HEK293 (cell line): ENCODE results near the gene GTPBP4.

Experiments used
- CTCF ChIA-PET: fragments of 350-600 bp; formaldehyde crosslinking; extraction: SDS; loops from one replicate; lab custom pipeline; 2021; ENCODE audit warnings: antibody characterized with exemption; lab: Yijun Ruan, JAX
- POLR2A ChIA-PET: fragments of 300-600 bp; formaldehyde crosslinking; extraction: SDS; loops from one replicate; lab custom pipeline; 2020; ENCODE audit warnings: antibody characterized with exemption, inconsistent platforms; lab: Yijun Ruan, JAX
- H3K27ac ChIP-seq: fragments of 200-500 bp; sonication (Bioruptor generic); 2 replicates; pipeline ENCODE4 v1.5.1; 2014; ENCODE audit warnings: low read depth, low read length, control low read depth, inconsistent platforms; ENCODE audit errors: extremely low read depth
- H3K36me3 ChIP-seq, 2 experiments: fragments of 200-500 bp in 1 of 2; sonication (Bioruptor generic) in 1 of 2; 1 replicate in 1 of 2; 2 replicates in 1 of 2; pipeline ENCODE4 v1.5.1; 2014 to 2017; ENCODE audit warnings: inconsistent platforms in 2 of 2, low read length in 2 of 2; ENCODE audit not compliant: control insufficient read depth in 2 of 2, insufficient read depth in 1 of 2
- H3K4me1 ChIP-seq: fragments of 200-500 bp; sonication (Bioruptor generic); 2 replicates; pipeline ENCODE4 v1.5.1; 2014; ENCODE audit warnings: mild to moderate bottlenecking, low read length, inconsistent platforms; ENCODE audit not compliant: control insufficient read depth, insufficient read depth
- H3K4me3 ChIP-seq: 2 replicates; pipeline ENCODE4 v1.5.1; 2011; ENCODE audit warnings: low read depth, mild to moderate bottlenecking, control low read depth, low read length, moderate library complexity
- H3K9me3 ChIP-seq: fragments of 200-500 bp; sonication (Bioruptor generic); 2 replicates; pipeline ENCODE4 v1.5.1; 2014; ENCODE audit warnings: low read depth, low read length, inconsistent platforms; ENCODE audit not compliant: control insufficient read depth, insufficient read depth
- ATF2 ChIP-seq: fragments of 450-650 bp; formaldehyde crosslinking; IDR thresholded peaks from 2 replicates; pipeline ENCODE4 v1.5.1; 2016; ENCODE audit warnings: missing biosample characterization, missing genetic modification characterization, low read depth
- BCL11B ChIP-seq: fragments of 450-650 bp; formaldehyde crosslinking; IDR thresholded peaks from 2 replicates; pipeline ENCODE4 v1.5.1; 2016; ENCODE audit warnings: low read depth, missing biosample characterization, missing genetic modification characterization
- CTCF ChIP-seq: fragments of 450-650 bp; formaldehyde crosslinking; IDR thresholded peaks from 2 replicates; pipeline ENCODE4 v1.5.1; 2016; ENCODE audit warnings: missing biosample characterization, missing genetic modification characterization
- KLF1 ChIP-seq: fragments of 450-650 bp; formaldehyde crosslinking; IDR thresholded peaks from 2 replicates; pipeline ENCODE4 v1.5.1; 2016; ENCODE audit warnings: missing biosample characterization, missing genetic modification characterization
- KLF8 ChIP-seq: fragments of 450-650 bp; formaldehyde crosslinking; IDR thresholded peaks from 2 replicates; pipeline ENCODE4 v1.5.1; 2016; ENCODE audit warnings: missing biosample characterization, missing genetic modification characterization
- MZF1 ChIP-seq: fragments of 450-650 bp; formaldehyde crosslinking; IDR thresholded peaks from 2 replicates; pipeline ENCODE4 v1.5.1; 2017; ENCODE audit warnings: missing biosample characterization, missing genetic modification characterization, borderline replicate concordance
- RBAK ChIP-seq: fragments of 450-650 bp; formaldehyde crosslinking; IDR thresholded peaks from 2 replicates; pipeline ENCODE4 v1.5.1; 2016; ENCODE audit warnings: missing biosample characterization, missing genetic modification characterization
- REST ChIP-seq: fragments of 450-650 bp; formaldehyde crosslinking; IDR thresholded peaks from 2 replicates; pipeline ENCODE4 v1.5.1; 2016; ENCODE audit warnings: missing biosample characterization, missing genetic modification characterization
- TCF7L2 ChIP-seq: IDR thresholded peaks from 2 replicates; pipeline ENCODE4 v1.6.1; 2011; ENCODE audit warnings: low read depth, mild to moderate bottlenecking, inconsistent platforms, low read length, moderate library complexity, borderline replicate concordance
- ZBTB6 ChIP-seq: fragments of 450-650 bp; formaldehyde crosslinking; IDR thresholded peaks from 2 replicates; pipeline ENCODE4 v1.5.1; 2017; ENCODE audit warnings: missing biosample characterization, missing genetic modification characterization
- ZFHX2 ChIP-seq: fragments of 450-650 bp; formaldehyde crosslinking; conservative IDR thresholded peaks from 2 replicates; pipeline ENCODE4 v1.5.1; 2016; ENCODE audit warnings: missing biosample characterization, missing genetic modification characterization
- ZNF140 ChIP-seq: fragments of 450-650 bp; formaldehyde crosslinking; IDR thresholded peaks from 2 replicates; pipeline ENCODE4 v1.5.1; 2016; ENCODE audit warnings: missing biosample characterization, missing genetic modification characterization
- ZNF148 ChIP-seq: fragments of 450-650 bp; formaldehyde crosslinking; IDR thresholded peaks from 2 replicates; pipeline ENCODE4 v1.5.0; 2017; ENCODE audit warnings: missing biosample characterization, missing genetic modification characterization, borderline replicate concordance
- ZNF157 ChIP-seq: fragments of 450-650 bp; formaldehyde crosslinking; IDR thresholded peaks from 2 replicates; pipeline ENCODE4 v1.5.1; 2016; ENCODE audit warnings: missing biosample characterization, missing genetic modification characterization
- ZNF16 ChIP-seq: fragments of 450-650 bp; formaldehyde crosslinking; IDR thresholded peaks from 2 replicates; pipeline ENCODE4 v1.5.1; 2016; ENCODE audit warnings: low read depth, missing biosample characterization, missing genetic modification characterization
- ZNF2 ChIP-seq: fragments of 450-650 bp; formaldehyde crosslinking; IDR thresholded peaks from 2 replicates; pipeline ENCODE4 v1.5.1; 2016; ENCODE audit warnings: missing biosample characterization, missing genetic modification characterization
- ZNF248 ChIP-seq: fragments of 450-650 bp; formaldehyde crosslinking; IDR thresholded peaks from 2 replicates; pipeline ENCODE4 v1.5.1; 2017; ENCODE audit warnings: missing biosample characterization, missing genetic modification characterization
- ZNF311 ChIP-seq: fragments of 450-650 bp; formaldehyde crosslinking; IDR thresholded peaks from 2 replicates; pipeline ENCODE4 v1.5.1; 2017; ENCODE audit warnings: missing biosample characterization, missing genetic modification characterization, borderline replicate concordance
- ZNF324 ChIP-seq: fragments of 450-650 bp; formaldehyde crosslinking; IDR thresholded peaks from 2 replicates; pipeline ENCODE4 v1.5.1; 2016; ENCODE audit warnings: missing biosample characterization, missing genetic modification characterization
- ZNF366 ChIP-seq: fragments of 450-650 bp; formaldehyde crosslinking; conservative IDR thresholded peaks from 2 replicates; pipeline ENCODE4 v1.5.1; 2016; ENCODE audit warnings: missing biosample characterization, missing genetic modification characterization
- ZNF416 ChIP-seq: fragments of 450-650 bp; formaldehyde crosslinking; IDR thresholded peaks from 2 replicates; pipeline ENCODE4 v1.5.1; 2016; ENCODE audit warnings: missing biosample characterization, missing genetic modification characterization
- ZNF488 ChIP-seq: fragments of 450-650 bp; formaldehyde crosslinking; IDR thresholded peaks from 2 replicates; pipeline ENCODE4 v1.5.1; 2016; ENCODE audit warnings: missing biosample characterization, missing genetic modification characterization
- ZNF544 ChIP-seq: fragments of 450-650 bp; formaldehyde crosslinking; IDR thresholded peaks from 2 replicates; pipeline ENCODE4 v1.5.0; 2017; ENCODE audit warnings: missing biosample characterization, missing genetic modification characterization
- ZNF623 ChIP-seq: fragments of 450-650 bp; formaldehyde crosslinking; IDR thresholded peaks from 2 replicates; pipeline ENCODE4 v1.5.1; 2016; ENCODE audit warnings: missing biosample characterization, missing genetic modification characterization
- ZNF624 ChIP-seq: fragments of 450-650 bp; formaldehyde crosslinking; IDR thresholded peaks from 2 replicates; pipeline ENCODE4 v1.5.1; 2017; ENCODE audit warnings: missing biosample characterization, missing genetic modification characterization
- ZNF629 ChIP-seq: fragments of 450-650 bp; formaldehyde crosslinking; IDR thresholded peaks from 2 replicates; pipeline ENCODE4 v1.5.1; 2017; ENCODE audit warnings: missing biosample characterization, missing genetic modification characterization
- ZNF639 ChIP-seq: fragments of 450-650 bp; formaldehyde crosslinking; IDR thresholded peaks from 2 replicates; pipeline ENCODE4 v1.5.1; 2016; ENCODE audit warnings: missing biosample characterization, missing genetic modification characterization
- ZNF776 ChIP-seq: fragments of 450-650 bp; formaldehyde crosslinking; IDR thresholded peaks from 2 replicates; pipeline ENCODE4 v1.5.0; 2017; ENCODE audit warnings: missing biosample characterization, missing genetic modification characterization, borderline replicate concordance
- ZNF777 ChIP-seq: fragments of 450-650 bp; formaldehyde crosslinking; IDR thresholded peaks from 2 replicates; pipeline ENCODE4 v1.5.1; 2017; ENCODE audit warnings: missing biosample characterization, missing genetic modification characterization, borderline replicate concordance

The GTPBP4 gene

GRCh38 chr10:1019362-1019761 is 31.1 kb downstream of the GTPBP4 start:
- POLR2A ChIA-PET: interaction anchor here (2.1 kb wide), 1 partner anchor 30 kb away, joined by 4 read pairs; the partner anchor contains the start of gene IDI1

GRCh38 chr10:1020460-1020859 is 32.2 kb downstream of the GTPBP4 start:
- Histone ChIP-seq H3K9me3 (no peaks in the 10 kb centered on the region), H3K27ac (no peak overlapping the region), H3K4me1 (no peaks in the 10 kb centered on the region), H3K36me3 (peaks cover 14 to 47% of the 10 kb centered on the region in 2 experiments), H3K4me3 (no peak overlapping the region)
- ChIA-PET CTCF (no interaction called here), POLR2A (interaction anchor here (2.1 kb wide), 1 partner anchor 28 kb away, joined by 4 read pairs; the partner anchor contains the start of gene IDI1)
- TF ChIP-seq ZNF639 (tag by site-specific recombination): no peak
- TF ChIP-seq ZNF777: no peak
- no peak for TF ChIP-seq BCL11B (tag by site-specific recombination)
- TF ChIP-seq ZNF776 (tag by site-specific recombination): no peak
- no peak for TF ChIP-seq ZNF157
- TF ChIP-seq ZNF148 (tag by site-specific recombination): no peak
- no peak for TF ChIP-seq ZNF416 (tag by site-specific recombination)
- no peak for TF ChIP-seq ZBTB6 (tag by site-specific recombination)
- TF ChIP-seq ZNF2 (tag by site-specific recombination): no peak
- TF ChIP-seq ZNF311 (tag by site-specific recombination): no peak
- no peak for TF ChIP-seq CTCF (tag by site-specific recombination)
- TF ChIP-seq REST: no peak
- no peak for TF ChIP-seq ZNF366 (tag by site-specific recombination)
- TF ChIP-seq ATF2 (tag by site-specific recombination): no peak
- no peak for TF ChIP-seq KLF8 (tag by site-specific recombination)
- no peak for TF ChIP-seq ZNF624 (tag by site-specific recombination)

More at GRCh38 chr10:1019362-1019761, 31.1 kb downstream of the GTPBP4 start:
- Histone ChIP-seq H3K9me3 (no peaks in the 10 kb centered on the region), H3K4me3 (no peak overlapping the region), H3K27ac (no peak overlapping the region), H3K4me1 (no peaks in the 10 kb centered on the region), H3K36me3 (peaks cover 19 to 56% of the 10 kb centered on the region in 2 experiments)
- no peak for TF ChIP-seq ZNF623 (tag by site-specific recombination)
- no peak for TF ChIP-seq ZNF16 (tag by site-specific recombination)
- no peak for TF ChIP-seq ZNF544 (tag by site-specific recombination)
- TF ChIP-seq KLF1 (tag by site-specific recombination): no peak
- no peak for TF ChIP-seq ZNF488 (tag by site-specific recombination)
- TF ChIP-seq ZNF629: no peak
- TF ChIP-seq ZNF324 (tag by site-specific recombination): no peak
- TF ChIP-seq MZF1 (tag by site-specific recombination): no peak
- TF ChIP-seq ZNF248 (tag by site-specific recombination): no peak
- no peak for TF ChIP-seq ZFHX2 (tag by site-specific recombination)
- no peak for TF ChIP-seq TCF7L2
- no peak for TF ChIP-seq RBAK (tag by site-specific recombination)
- TF ChIP-seq ZNF140 (tag by site-specific recombination): no peak
- CTCF ChIA-PET: no interaction called here
